Measurements from ENCODE around the gene RIF1.
A peak's percentile ranks its signal among the peaks of the same experiment; 100 is the strongest.
"Not testable (repeated sequence)": the region's sequence is repeated elsewhere in the genome, so short reads cannot be mapped to it uniquely, and the experiment has no call there.

RIF1 gene

DNA sequence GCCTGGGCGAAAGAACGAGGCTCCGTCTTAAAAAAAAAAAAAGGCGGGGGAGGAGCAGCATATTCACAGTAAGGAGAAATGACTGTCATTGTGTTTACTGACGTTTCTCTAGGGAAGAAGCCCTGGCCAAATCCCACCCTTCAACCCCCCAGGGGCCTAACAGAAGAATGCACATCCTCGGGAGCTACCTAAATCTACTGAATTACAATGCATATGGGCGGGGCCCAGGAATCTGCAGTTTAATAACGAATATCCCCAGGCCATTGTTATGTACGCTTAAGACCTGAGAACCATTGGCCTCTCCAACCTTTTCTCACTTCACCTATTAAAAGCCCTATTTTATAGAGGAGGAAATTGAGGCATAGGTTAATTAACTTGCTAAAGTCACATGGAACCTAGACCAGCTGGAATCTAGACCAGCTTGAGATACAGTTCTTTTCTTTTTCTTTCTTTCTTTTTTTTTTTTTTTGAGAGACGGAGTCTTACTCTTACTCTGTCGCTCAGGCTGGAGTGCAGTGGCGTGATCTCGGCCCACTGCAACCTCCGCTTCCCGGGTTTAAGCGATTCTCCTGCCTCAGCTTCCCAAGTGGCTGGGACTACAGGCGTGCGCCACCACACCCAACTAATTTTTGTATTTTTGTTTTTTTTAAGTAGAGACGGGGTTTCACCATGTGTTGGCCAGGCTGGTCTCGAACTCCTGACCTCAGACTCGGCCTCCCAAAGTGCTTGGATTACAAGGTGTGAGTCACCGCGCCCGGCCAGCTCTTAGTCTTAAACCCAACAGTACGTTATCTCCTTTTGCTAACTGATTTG is 708 bp upstream of the RIF1 start:
- FAIRE-seq (no peak), DNase-seq (ENCODE audit: extremely low spot score, insufficient read length, low read depth) (no peak)

DNA sequence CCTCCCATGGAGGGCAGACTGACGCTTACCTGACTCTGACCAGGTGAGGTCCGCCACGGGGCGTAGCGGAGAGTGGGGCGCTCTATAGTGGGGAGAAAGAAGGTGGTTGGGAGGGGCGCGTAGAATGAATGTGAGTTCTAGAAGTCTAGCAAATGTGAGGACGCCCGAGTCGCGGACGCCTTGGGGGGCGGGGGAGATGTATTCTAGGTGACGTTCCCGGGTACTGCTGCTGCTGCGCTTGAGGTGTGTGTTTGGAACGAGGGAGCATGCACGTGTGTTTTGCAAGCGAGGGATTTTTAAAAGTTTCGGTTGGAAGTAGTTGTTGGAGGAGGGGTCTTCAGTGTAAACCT is 758 bp downstream of the RIF1 start:
- FAIRE-seq (peak; percentile 9), DNase-seq (ENCODE audit: extremely low spot score, insufficient read length, low read depth) (peak; percentile 9)

DNA sequence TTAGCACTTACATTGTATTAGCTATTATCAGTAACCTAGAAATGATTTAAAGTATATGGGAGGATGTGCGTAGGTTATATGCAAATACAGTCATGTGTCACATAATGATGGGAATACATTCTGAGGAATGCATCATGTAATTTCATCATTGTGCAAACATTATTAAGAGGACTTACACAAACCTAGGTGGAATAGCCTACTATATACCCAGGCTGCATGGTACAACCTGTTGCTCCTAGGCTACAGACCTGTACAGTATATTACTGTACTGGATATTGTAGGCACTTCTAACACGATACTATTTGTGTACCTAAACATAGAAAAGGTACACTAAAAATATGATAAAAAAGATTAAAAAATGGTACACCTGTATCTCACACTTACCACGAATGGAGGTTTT is 7.9 kb downstream of the RIF1 start:
- DNase-seq (ENCODE audit: extremely low spot score, insufficient read length, low read depth) (no peak), FAIRE-seq (no peak)

DNA sequence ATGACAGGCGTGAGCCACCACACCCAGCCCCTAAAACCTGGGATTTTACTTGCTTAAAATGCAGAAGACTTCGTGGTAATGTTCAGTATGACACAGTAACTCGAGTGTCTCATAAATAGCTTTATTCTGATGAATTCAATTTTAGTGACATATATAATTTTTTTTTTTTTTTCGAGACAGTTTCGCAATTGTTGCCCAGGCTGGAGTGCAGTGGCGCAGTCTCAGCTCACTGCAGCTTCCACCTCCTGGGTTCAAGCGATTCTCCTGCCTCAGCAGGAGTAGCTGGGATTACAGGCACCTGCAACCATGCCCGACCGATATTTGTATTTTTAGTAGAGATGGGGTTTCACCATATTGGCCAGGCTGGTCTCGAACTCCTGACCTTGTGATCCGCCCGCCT is 12.0 kb downstream of the RIF1 start:
- not testable (repeated sequence) for DNase-seq (ENCODE audit: extremely low spot score, insufficient read length, low read depth); FAIRE-seq

DNA sequence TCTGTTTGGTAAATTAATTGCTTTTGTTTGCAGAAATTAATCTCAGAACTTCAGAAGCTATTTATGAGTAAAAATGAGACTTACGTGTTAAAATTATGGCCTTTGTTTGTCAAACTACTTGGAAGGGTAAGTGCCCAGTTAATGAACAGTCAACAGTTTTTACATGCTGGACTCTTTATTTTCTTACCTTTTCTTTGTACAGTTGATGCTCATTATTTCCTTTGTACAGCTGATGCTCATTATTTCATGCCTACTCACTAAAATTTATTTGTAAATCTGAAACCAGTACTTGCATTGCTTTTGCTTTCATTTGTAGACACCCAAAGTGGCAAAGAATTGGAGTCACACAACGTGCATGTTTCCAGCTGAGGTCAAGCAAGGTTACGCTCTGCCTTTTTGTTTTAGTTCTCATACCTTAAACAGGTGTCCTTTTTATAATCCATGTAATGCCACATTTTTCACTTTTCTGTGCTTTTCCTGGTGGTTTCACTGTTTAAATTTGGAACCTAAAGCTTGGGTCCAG is 13.3 kb downstream of the RIF1 start:
- no peak for DNase-seq (ENCODE audit: extremely low spot score, insufficient read length, low read depth)
- FAIRE-seq: peak; percentile 75

DNA sequence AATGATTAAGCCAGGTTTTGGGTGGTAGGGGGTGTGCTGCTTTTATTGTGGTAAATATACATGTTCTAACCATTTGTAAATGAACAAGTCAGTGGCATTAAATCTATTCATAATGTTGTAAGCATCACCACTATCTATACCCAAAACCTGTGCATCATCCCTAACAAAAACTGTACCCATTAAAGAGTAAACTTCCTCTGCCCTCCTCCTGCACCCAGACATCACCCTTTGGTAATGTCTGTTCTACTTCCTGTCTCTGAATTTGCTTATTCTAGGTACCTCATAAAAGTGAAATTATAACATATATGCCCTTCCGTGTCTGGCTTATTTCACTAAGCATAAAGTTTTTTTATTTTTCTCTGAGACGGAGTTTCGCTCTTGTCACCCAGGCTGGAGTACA is 14.1 kb downstream of the RIF1 start:
- DNase-seq (ENCODE audit: extremely low spot score, insufficient read length, low read depth): no peak
- FAIRE-seq: peak; percentile 9

DNA sequence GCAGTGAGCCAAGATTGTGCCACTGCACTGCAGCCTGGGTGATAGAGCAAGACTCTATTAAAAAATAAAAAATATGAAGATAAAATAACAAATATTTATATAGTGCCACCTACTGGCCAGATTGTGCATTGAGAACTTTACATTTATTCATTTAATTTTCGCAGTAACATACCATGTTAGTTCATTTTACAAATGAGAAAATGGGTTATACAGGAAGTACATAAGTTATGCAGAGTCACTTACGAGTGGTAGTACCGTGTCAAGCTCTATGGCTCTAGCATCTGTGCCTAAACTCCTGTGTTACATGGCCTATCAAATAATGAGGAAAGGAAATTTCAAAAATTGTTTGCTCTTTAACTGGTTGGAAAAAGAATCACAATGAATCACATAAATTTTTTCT is 27.9 kb downstream of the RIF1 start:
- FAIRE-seq (no peak), DNase-seq (ENCODE audit: extremely low spot score, insufficient read length, low read depth) (peak; percentile 7)

DNA sequence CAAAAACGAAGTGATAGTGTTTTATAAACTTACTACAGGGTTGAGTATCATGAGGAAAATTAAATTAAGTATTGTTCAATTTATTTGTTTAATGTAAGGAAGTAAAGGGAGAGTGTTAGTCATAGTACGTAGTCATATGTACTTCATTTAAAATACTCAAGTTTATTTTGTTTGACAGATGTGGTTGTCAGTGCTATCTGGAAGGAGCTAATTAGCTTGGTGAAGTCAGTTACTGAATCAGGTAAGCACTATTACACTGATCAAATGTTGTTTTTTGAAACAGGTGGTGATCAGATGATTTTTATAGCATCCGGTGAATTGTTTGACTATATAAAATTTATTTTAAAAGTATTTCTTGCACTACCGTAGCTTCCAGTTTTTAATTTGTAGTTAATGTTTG is 28.8 kb downstream of the RIF1 start:
- no peak for FAIRE-seq

DNA sequence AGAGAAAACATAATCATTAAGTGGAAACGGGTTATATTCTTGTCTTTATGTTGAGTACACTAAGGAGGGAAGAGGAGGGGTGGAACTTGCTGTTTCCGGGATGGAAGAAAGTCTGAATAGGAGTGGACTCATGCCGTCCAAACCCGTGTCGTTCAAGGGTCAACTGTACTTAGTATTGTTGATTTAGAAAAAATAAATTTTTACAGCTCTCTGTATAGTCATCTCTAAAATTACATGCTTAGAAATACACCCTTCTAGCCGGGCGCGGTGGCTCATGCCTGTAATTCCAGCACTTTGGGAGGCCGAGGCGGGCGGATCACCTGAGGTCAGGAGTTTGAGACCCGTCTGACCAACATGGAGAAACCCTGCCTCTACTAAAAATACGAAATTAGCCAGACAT is 29.4 kb downstream of the RIF1 start:
- no peak for FAIRE-seq
- no peak for DNase-seq (ENCODE audit: extremely low spot score, insufficient read length, low read depth)

More for the DNA sequence above, 28.8 kb downstream of the RIF1 start:
- DNase-seq (ENCODE audit: extremely low spot score, insufficient read length, low read depth): no peak

DNA sequence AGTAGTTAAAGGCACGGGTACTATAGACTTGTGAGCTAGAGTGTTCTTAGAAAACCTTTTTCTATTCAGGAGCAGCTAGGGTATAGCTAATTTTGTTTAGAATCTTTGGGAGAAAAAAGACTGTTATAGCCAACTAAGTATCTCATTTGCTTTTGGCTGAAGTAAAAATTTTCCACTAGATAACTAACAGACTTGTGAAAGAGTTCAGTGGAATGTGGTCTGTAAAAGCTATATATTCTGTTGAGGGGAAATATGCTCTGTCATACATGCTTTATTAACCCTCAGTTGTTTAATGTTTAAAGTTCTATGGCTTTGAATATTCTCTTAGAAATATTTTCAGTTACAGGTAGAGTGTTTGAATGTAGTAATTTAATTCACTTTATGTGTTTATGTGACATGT is 49.7 kb downstream of the RIF1 start:
- FAIRE-seq: peak; percentile 26
- no peak for DNase-seq (ENCODE audit: extremely low spot score, insufficient read length, low read depth)

DNA sequence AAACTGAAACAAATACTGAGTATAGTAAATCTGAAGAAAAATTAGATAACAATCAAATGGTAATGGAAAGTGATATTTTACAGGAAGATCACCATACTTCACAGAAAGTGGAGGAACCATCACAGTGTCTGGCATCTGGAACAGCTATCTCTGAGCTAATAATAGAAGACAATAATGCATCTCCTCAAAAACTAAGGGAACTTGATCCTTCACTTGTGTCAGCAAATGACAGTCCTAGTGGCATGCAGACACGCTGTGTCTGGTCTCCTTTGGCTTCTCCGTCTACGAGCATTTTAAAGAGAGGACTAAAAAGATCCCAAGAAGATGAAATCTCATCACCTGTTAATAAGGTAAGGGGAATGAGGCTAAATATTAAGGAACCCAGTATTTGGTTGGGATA is 56.1 kb downstream of the RIF1 start:
- DNase-seq (ENCODE audit: extremely low spot score, insufficient read length, low read depth) (no peak), FAIRE-seq (no peak)

DNA sequence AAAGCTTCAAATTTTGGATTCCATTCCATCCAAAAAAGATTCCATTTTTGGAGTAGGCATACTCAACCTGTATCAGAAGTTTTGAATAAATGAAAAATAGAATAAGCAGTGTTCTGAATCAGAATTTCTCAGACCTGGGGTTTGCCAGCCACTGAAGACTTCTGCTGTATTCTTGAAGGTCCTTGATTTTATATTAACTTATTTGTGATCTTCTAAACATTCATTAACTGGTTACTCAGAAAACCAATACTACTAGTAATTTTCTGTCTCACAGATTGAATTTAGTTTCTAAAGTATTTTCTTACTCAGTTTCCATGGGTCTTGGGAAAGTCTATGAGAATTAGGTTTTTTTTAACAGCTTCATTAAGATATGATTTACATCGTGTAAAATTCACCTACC is 60.9 kb downstream of the RIF1 start:
- no peak for FAIRE-seq
- DNase-seq (ENCODE audit: extremely low spot score, insufficient read length, low read depth): no peak

DNA sequence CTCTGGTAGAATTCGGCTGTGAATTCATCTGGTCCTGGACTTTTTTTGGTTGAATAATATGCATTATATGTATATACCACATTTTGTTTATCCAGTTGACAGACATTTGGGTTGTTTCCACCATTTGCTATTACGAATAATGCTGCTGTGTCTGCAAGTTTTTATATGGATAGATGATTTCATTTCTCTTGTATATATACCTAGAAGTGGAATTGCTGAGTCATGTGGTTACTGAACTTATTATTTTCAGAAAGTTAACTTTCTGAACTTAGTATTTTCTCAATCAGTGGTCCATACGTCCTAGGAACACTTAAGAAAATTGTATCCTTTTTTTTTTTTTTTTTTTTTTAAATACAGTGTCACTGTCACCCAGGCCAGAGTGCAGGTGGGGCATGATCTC is 63.3 kb downstream of the RIF1 start:
- DNase-seq (ENCODE audit: extremely low spot score, insufficient read length, low read depth) (no peak), FAIRE-seq (no peak)

DNA sequence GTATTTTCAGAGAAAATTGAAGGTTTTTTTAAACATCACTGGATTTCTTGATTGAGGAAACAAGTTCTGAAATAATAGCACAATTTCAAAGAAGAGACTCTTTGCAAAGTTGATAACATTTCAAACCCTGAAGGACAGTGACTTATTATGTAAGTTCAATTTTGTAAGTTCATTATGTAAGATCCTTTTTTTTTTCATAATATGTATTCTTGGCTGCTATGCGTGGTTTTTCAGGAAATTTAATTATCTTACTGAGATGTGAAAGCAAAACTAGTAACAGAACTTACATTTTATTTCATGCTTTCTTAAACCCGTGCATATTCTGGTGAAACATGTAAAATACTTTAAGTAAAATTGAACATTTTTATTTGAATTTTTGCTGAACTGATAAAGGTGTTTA is 65.4 kb downstream of the RIF1 start:
- DNase-seq (ENCODE audit: extremely low spot score, insufficient read length, low read depth) (no peak), FAIRE-seq (peak; percentile 41)

DNA sequence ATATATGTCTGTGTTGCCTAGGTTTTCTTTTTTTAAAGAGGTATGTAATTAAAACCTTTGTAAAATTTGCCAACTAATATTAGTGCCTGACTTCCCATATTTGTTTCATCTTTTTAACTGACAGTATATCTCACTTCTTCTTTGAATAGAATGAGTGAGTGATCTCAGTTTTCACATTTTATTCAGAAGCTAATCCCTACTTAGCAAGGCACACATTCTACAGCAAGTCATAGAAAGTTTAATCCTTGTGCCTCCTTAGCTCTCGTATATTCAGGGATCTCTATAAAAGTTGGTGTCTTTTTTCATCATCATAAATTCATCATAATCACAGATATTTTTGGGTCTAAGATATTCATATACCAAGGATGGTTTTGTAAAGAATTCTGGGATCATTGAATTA is 66.6 kb downstream of the RIF1 start:
- FAIRE-seq (no peak), DNase-seq (ENCODE audit: extremely low spot score, insufficient read length, low read depth) (no peak)

DNA sequence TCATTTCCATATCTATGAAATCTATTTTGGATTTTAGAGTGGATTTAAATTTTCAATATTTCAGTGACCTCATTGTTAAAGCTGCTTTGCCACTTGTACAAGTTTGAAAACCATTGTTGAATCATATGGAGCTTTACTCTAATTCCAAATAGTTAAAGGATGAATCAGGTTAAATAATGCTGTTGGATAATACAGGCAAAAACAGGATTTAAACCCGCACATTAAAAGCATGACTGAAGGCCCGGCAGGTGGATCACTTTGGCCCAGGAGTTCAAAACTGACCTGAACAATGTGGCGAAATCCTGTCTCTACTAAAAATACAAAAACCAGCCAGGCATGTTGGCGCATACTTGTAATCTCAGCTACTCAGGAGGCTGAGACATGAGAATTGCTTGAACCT is 68.3 kb downstream of the RIF1 start:
- FAIRE-seq (no peak), DNase-seq (ENCODE audit: extremely low spot score, insufficient read length, low read depth) (no peak)

DNA sequence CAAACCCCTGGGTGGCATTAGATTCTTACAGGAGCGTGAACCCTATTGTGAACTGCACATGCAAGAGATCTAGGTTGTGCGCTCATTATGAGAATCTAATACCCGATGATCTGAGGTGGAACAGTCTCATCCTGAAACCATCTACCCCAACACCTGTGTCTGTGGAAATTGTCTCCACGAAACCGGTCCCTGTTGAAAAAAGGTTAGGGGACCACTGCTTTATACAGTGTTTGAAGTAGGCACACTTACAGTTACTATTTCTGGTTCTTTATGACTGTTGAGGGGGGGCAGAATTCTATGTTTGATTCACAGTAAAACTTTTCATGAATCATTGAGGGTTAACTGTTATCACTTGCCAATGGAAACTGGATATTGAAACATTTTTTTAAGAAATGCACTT is 72.0 kb downstream of the RIF1 start:
- FAIRE-seq (peak; percentile 18), DNase-seq (ENCODE audit: extremely low spot score, insufficient read length, low read depth) (no peak)

DNA sequence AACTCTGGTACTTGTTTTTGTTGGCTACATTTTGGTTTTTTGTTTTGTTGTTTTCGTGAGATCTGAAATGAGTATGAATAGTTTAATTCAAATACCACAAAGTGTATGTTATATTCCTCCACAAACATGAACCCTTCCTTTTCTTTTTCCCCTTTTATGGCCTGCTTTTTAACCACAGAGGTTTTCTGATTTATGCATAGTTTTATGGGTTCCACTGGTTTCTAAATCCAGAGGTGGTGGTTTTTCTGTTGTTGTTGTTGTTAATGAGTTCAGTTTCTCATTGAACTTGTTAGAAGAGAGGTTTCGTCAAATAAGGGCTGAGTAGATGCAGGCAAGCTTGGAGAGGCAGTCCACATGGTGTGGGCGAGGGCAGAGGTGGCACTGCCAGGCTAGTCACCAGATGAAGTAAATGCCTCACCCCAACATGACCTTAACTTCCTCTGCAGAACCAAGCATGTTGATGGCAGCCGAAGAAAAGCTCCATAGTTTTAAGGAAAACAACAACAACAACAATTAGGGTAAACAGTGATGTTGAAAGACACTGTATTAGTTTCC is 72.5 kb downstream of the RIF1 start:
- DNase-seq (ENCODE audit: extremely low spot score, insufficient read length, low read depth): no peak
- no peak for FAIRE-seq

DNA sequence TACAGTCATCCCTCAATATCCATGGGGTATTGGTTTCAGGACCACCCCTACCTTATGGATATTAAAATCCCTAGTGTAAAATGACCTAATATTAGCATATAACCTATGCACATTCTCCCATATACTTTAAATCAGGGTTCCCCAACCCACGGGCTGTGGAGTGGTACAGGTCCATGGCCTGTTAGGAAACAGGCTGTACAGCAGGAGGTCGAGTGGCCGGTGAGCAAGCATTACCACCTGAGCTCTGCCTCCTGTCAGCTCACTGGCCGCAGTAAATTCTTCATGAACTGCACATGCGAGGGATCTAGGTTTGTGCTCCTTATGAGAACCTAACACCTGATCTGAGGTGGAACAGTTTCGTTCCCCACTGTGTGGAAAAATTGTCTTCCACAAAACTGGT is 73.8 kb downstream of the RIF1 start:
- DNase-seq (ENCODE audit: extremely low spot score, insufficient read length, low read depth) (no peak), FAIRE-seq (no peak)

DNA sequence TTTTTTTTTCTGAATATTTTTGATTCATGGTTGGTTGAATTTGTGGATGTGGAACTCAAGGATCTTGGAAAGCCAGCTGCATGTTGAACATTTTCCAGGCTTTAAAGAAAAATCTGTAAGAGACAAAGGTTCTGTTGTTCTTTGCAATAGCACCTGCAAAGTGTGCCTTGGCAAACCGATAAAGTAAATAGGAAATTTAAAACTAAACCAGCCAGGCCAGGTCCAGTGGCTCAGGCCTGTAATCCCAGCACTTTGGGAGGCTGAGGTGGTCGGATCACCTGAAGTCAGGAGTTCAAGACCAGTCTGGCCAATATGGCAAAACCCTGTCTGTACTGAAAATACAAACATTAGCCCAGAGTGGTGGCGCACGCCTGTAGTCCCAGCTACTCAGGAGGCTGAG is 74.4 kb downstream of the RIF1 start:
- no peak for FAIRE-seq
- DNase-seq (ENCODE audit: extremely low spot score, insufficient read length, low read depth): no peak

DNA sequence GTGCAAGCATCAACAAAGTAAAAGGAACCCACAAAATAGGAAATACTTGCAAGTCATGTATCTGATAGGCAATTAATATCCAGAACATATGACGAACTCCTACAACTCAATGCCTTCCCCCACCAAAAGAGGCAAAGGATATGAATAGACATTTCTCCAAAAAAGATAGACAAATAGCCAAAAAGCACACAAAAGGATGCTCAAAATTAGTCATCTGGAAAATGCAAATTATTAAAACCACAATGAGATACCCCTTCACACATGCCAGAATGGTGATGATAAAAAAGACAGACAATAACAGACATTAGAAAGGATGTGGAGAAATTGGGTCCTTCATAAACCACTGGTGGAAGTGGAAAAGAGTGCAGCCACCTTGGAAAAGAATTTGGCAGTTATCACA is 76.4 kb downstream of the RIF1 start:
- FAIRE-seq (no peak), DNase-seq (ENCODE audit: extremely low spot score, insufficient read length, low read depth) (no peak)

DNA sequence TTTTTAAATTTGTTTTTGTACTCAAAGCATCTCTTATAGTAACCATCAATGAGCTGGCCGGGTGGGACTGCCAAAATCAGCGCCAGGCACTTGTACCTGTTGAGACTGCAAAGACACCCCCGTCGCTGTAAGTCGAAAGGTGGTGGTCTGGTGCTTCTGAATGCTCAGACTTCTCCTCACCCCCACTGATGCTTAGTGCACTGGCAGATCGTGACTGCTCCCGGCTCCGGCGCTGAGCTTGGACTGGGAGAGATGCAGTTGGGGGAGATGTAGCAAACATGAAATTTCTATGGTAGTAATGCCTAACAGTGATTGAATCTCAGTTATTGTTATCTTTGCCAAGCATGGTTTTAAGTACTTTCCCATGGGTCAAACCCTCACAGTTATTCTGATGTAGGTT is 80.6 kb downstream of the RIF1 start:
- DNase-seq (ENCODE audit: extremely low spot score, insufficient read length, low read depth): no peak
- FAIRE-seq: no peak
